ENCODE results near the gene PPME1. TPM values are rescaled to one million over a fixed set of nuclear protein-coding genes. Genes with fewer than 3 reads are reported as not detected.

The PPME1 gene
- total RNA-seq, 1 experiment from 2014 or later = 39.4 TPM

DNA sequence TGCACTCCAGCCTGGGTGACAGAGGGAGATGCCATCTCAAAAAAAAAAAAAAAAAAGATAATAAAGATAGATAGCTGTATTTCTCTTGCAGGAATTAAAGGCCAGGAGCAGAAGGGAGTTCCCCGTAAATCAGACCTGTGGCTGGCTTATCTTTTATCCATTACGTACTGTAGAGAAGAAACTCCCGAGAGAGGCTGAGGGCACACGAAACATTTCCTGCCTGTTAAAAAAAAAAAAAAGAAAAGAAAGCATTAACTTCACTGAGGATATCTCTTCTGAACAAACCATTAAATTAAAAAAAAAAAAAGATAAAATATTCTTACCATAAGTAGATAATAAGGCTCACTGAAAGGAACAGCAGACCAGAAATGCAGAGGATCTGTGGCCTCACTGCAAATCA, 117.8 kb downstream of the PPME1 start:
- TF ChIP-seq, protein P1, sequence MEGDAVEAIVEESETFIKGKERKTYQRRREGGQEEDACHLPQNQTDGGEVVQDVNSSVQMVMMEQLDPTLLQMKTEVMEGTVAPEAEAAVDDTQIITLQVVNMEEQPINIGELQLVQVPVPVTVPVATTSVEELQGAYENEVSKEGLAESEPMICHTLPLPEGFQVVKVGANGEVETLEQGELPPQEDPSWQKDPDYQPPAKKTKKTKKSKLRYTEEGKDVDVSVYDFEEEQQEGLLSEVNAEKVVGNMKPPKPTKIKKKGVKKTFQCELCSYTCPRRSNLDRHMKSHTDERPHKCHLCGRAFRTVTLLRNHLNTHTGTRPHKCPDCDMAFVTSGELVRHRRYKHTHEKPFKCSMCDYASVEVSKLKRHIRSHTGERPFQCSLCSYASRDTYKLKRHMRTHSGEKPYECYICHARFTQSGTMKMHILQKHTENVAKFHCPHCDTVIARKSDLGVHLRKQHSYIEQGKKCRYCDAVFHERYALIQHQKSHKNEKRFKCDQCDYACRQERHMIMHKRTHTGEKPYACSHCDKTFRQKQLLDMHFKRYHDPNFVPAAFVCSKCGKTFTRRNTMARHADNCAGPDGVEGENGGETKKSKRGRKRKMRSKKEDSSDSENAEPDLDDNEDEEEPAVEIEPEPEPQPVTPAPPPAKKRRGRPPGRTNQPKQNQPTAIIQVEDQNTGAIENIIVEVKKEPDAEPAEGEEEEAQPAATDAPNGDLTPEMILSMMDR (conservative IDR thresholded peaks at IDR 0.05) = no peak
- Histone ChIP-seq H2AK5ac (ENCODE audit: insufficient read length, low read length) (no peak overlapping the region), H2AFZ (ENCODE audit: low read length) (no peak overlapping the region), H3K23me2 (ENCODE audit: insufficient read length, low read depth, low read length, poor library complexity, severe bottlenecking) (no peaks in the 10 kb centered on the region), H3K27me3 (ENCODE audit: insufficient read depth, low read length) (no peaks in the 10 kb centered on the region), H2BK20ac (ENCODE audit: low read depth, low read length, poor library complexity, severe bottlenecking) (no peak overlapping the region), H3K18ac (ENCODE audit: insufficient read length, low read depth, low read length) (no peak overlapping the region), H4K91ac (ENCODE audit: insufficient read length, low read depth, low read length) (no peak overlapping the region), H2BK12ac (ENCODE audit: insufficient read length, low read depth, low read length) (no peak overlapping the region), H3K14ac (ENCODE audit: insufficient read depth, low read length) (no peak overlapping the region), H4K8ac (replicated peaks; ENCODE audit: insufficient read length, low read depth, low read length) (no peak overlapping the region), H2BK120ac (ENCODE audit: low read depth, low read length, poor library complexity, severe bottlenecking) (no peak overlapping the region), H3K9me3 (ENCODE audit: control insufficient read depth, low read depth, low read length) (no peaks in the 10 kb centered on the region), H3K4me1 (ENCODE audit: insufficient read depth, low read length) (no peaks in the 10 kb centered on the region), H3K56ac (ENCODE audit: insufficient read length, low read depth, low read length) (no peak overlapping the region), H4K5ac (ENCODE audit: insufficient read length, low read depth, low read length) (no peak overlapping the region), H2BK15ac (ENCODE audit: low read depth, low read length) (no peak overlapping the region), H3K4me2 (ENCODE audit: insufficient read depth, insufficient read length, low read length) (no peak overlapping the region), H4K20me1 (ENCODE audit: control insufficient read depth, insufficient read depth, insufficient read length) (no peaks in the 10 kb centered on the region), H3K79me1 (ENCODE audit: insufficient read depth, low read depth, low read length, poor library complexity, severe bottlenecking) (no peaks in the 10 kb centered on the region), H3K23ac (ENCODE audit: insufficient read length, low read depth, low read length) (no peak overlapping the region), H3K9ac (ENCODE audit: extremely low read depth, insufficient read length, low read length) (no peak overlapping the region), H3K27ac (ENCODE audit: insufficient read length, low read depth, low read length) (no peak overlapping the region), H2BK5ac (ENCODE audit: insufficient read length, low read length) (no peak overlapping the region), H3T11ph (ENCODE audit: low read length) (no peak overlapping the region), H3K4ac (ENCODE audit: low read depth, low read length) (no peak overlapping the region), H3K79me2 (ENCODE audit: insufficient read depth, low read length) (no peaks in the 10 kb centered on the region)
- H3K9me3 Mint-ChIP-seq = peaks cover under 1 to 7% of the 10 kb centered on the region in 2 experiments; a peak in 4 of 5 replicates
- H3K4me1 Mint-ChIP-seq = no peaks in the 10 kb centered on the region
- H3K27me3 Mint-ChIP-seq (ENCODE audit: low read depth) = peaks cover 6% of the 10 kb centered on the region
- H3K36me3 Mint-ChIP-seq (ENCODE audit: insufficient read depth in 1 of 3, low read depth in 3 of 3) = no peaks in the 10 kb centered on the region; a peak in 1 of 7 replicates
- no peak overlapping the region for H3K27ac Mint-ChIP-seq
- no peak overlapping the region for H3K4me3 Mint-ChIP-seq
- WGBS (ENCODE audit: extremely low coverage, insufficient read length, low lambda C conversion rate) = no CpG with 5 or more reads among the region's 4 CpGs
- no peak for DNase-seq
